Astrocyte of the spinal cord (primary cell): ENCODE results near the gene MTSS2.

ENCODE experiments used
- DNase-seq: peaks from one replicate; pipeline ENCODE4 v3.0.0; 2011; ENCODE audit warnings: low read depth, low spot score
- H3K4me3 ChIP-seq: 2 replicates; pipeline ENCODE4 v1.5.1; 2011; ENCODE audit warnings: low read depth, mild to moderate bottlenecking, low read length, moderate library complexity
- CTCF ChIP-seq: IDR thresholded peaks from 2 replicates; pipeline ENCODE4 v1.5.1; 2012; ENCODE audit warnings: low read depth, mild to moderate bottlenecking, low read length, inconsistent platforms
- in situ Hi-C: cut with HindIII; loops from 2 replicates; pipeline ENCODE4 v1.10.0; 2017; ENCODE audit warnings: low sequenced_read_pairs

MTSS2 gene

DNA sequence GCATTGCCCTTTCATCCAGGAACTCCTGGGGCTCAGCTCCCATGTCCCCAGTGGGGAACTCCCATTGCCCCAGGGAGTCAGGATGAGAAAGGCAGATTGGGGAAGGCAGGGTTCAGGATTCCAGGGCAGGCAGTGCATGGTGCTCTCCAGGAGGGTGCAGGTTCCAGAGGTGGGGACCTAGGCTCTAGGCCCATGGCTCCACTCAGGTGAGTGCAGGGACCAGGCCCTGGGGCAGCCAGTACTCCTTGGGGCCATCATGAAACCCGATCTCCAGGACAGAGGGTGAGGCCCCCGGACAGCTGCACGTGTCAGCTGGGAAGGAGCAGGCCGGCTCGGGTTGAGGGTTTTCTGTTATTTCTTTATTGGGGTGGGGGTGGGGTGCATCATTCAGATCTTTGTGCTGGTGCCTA is 1.3 kb upstream of the MTSS2 start:
- no peak for DNase-seq
- no peak for TF ChIP-seq CTCF
- in situ Hi-C loops: no loop called here
- H3K4me3 ChIP-seq: no peak overlapping the region

DNA sequence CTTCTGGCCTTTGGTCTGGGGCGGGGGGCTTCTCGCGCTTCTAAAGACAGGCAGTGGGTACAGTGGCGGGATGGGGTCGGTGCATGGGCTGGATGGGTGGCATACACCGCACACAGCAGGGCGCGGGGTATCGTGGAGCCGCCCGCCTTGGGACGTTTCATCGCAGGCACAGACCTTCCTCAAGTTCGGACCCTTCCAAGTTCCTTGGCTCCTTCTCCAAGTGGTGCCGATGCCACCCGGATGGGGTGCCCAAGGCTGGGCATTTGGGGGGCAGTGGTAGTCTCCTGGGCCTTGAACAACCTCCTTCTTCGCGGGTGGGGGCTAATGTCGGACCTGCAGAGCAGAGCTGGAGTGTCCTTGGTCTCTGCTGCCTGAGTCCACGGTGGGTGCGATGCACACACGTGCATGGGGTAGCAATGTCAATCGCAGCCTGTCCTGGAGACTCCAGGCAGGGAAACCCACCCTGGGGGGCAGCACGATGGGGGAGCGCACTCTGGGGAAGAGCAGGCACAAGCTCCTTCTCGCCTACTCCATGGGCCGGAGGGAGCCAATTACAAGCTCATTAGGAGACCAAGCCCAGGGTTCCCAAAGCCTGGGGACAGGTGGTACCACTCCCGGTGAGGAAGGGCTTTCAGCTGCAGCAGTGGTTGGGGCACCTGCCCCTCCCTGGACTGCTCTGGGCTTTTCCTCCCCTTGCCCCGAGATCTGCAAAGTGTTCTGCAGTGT is 686 bp upstream of the MTSS2 start:
- TF ChIP-seq CTCF: no peak

DNA sequence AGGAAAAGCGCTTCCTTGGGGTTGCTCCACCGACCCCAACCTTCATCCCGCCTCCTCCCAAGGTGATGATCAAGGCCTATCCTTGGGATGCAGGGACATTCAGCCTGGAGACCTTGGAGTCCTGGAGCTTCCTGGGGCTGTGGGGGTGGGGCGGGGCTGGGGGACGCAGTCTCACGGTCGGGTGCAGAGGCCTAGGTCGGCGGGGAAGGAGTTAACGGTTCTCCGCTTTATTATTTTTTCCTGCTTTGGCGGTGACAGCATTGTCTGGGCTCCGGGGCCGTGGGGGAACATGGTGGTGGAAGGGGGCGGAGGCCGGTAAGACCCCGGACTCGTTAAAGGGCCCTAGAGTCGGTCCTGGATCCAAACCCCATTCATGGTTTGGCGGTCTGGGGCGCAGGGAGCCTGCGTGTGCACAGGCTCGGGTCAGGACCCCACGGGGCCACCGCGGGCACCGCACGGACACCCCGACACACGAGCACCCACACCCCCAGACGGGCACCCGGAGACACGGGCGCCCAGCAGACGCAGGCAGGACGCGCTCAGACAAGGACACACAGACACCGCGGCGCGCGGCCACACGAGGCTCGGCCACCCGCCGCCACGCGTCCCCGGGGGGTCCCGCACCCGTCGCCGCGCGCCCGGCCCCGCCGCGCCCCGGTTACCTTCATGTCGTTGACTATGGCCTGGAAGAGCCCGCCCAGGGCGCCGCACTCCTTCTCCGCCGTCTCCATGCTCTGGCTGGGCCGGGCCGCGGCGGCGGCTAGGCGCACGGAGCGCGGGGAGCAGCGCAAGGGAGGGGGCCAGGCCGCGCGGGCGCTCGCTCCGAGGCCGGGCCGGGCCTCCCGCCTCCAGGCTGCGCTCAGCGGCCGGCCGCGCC is 554 bp downstream of the MTSS2 start:
- in situ Hi-C loops: no loop called here
- no peak for TF ChIP-seq CTCF
- H3K4me3 ChIP-seq: peak overlapping the region; percentile 79
- DNase-seq: no peak

More for the DNA sequence above, 686 bp upstream of the MTSS2 start:
- DNase-seq: no peak
- peak overlapping the region; percentile 29 for H3K4me3 ChIP-seq
- in situ Hi-C loops: no loop called here

- peak overlapping the region; percentile 79 for H3K4me3 ChIP-seq
- DNase-seq: no peak
- in situ Hi-C loops: no loop called here
- TF ChIP-seq CTCF: no peak
These were observed 1.4 kb downstream of the MTSS2 start for GRCh38 chr16:70684146-70685060.

DNA sequence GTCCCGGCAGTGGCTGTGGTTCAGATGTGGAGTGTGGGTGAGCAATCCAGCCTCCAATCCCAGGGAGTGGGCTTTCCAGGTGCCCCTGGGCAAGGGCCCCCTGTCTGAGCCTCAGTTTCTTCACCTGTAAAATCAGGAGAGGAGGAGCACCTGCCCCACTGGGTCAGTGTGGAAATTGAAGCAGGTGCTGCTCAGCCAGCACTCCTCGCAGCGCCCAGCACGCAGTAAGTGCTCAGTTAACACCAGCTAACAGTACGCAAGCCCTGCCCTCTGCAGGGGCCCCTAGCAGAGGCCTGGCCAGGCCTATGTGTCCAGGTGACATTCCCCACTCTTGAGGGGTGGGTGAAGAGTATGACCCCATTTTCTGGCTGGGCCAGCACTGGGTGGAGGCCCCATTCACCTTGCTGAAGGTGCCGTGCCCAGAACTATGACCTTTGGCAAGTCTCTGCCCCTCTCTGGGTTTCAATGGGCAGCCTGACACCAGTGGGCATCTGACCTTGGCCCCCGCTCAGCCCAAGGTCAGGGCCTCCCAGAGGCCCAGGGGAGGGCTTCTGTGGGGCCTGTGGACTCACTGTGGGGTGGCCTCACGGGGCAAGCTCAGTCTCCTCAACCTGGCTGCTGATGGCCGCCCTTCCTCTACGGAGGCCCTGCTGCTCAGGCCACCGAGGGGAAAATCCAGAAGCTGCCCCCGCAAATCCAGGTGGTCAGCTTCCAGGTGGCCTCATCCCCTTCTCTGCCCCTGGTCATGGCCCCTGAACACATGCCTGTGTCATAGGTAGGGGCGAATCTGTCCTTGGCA is 2.5 kb downstream of the MTSS2 start:
- in situ Hi-C loops: no loop called here
- H3K4me3 ChIP-seq: peak overlapping the region; percentile 79
- no peak for TF ChIP-seq CTCF
- DNase-seq: no peak
